HepG2 (cell line): ENCODE data around the gene AKAP9. TPM values are rescaled to one million over a fixed set of nuclear protein-coding genes. Genes with fewer than 3 reads are reported as not detected.

Source experiments
- ATF1 ChIP-seq: IDR thresholded peaks from 2 replicates; pipeline ENCODE4 v1.6.1; 2016; ENCODE audit warnings: mild to moderate bottlenecking, control low read depth
- BHLHE40 ChIP-seq: IDR thresholded peaks from 2 replicates; pipeline ENCODE4 v1.6.1; 2011; ENCODE audit warnings: low read length, improper control_type of control experiment
- EZH2 ChIP-seq: conservative IDR thresholded peaks from 2 replicates; pipeline ENCODE4 v1.6.1; 2012; ENCODE audit warnings: mild to moderate bottlenecking, low read depth, low read length, moderate library complexity
- HMG20B ChIP-seq: conservative IDR thresholded peaks from 2 replicates; pipeline ENCODE4 v1.6.1; 2016; ENCODE audit warnings: missing genetic modification reagents, missing compliant biosample characterization
- HOXA7 ChIP-seq: sonication (generic); formaldehyde crosslinking; IDR thresholded peaks from 2 replicates; pipeline ENCODE4 v1.8.1; 2022; ENCODE audit warnings: mild to moderate bottlenecking, missing genetic modification reagents, moderate library complexity
- KAT2B ChIP-seq: fragments of 150-350 bp; IDR thresholded peaks from 2 replicates; pipeline ENCODE4 v1.6.1; 2014; ENCODE audit warnings: low read depth, low read length, borderline replicate concordance
- NFE2 ChIP-seq: sonication (generic); formaldehyde crosslinking; IDR thresholded peaks from 2 replicates; pipeline ENCODE4 v1.4.0; 2020; ENCODE audit warnings: missing genetic modification reagents
- PAWR ChIP-seq: sonication (generic); formaldehyde crosslinking; IDR thresholded peaks from 2 replicates; pipeline ENCODE4 v1.4.0; 2020; ENCODE audit warnings: missing genetic modification reagents, mild to moderate bottlenecking, borderline replicate concordance
- SATB2 ChIP-seq: sonication (generic); formaldehyde crosslinking; IDR thresholded peaks from 2 replicates; pipeline ENCODE4 v1.5.0; 2020; ENCODE audit warnings: missing genetic modification reagents
- SIN3B ChIP-seq: fragments of 150-350 bp; IDR thresholded peaks from 2 replicates; pipeline ENCODE4 v1.6.1; 2014; ENCODE audit warnings: low read length
- SMC3 ChIP-seq: IDR thresholded peaks from 2 replicates; pipeline ENCODE4 v1.6.1; 2011; ENCODE audit warnings: low read length, improper control_type of control experiment
- TRIM24 ChIP-seq: sonication (generic); formaldehyde crosslinking; IDR thresholded peaks from 2 replicates; pipeline ENCODE4 v1.8.0; 2022; ENCODE audit warnings: mild to moderate bottlenecking, missing genetic modification reagents
- ZNF343 ChIP-seq: sonication (generic); formaldehyde crosslinking; IDR thresholded peaks from 2 replicates; pipeline ENCODE4 v1.4.0; 2020; ENCODE audit warnings: mild to moderate bottlenecking, missing genetic modification reagents
- ZNF383 ChIP-seq: sonication (generic); formaldehyde crosslinking; IDR thresholded peaks from 2 replicates; pipeline ENCODE4 v1.4.0; 2020; ENCODE audit warnings: missing genetic modification reagents, mild to moderate bottlenecking, borderline replicate concordance
- ZNF547 ChIP-seq: sonication (generic); formaldehyde crosslinking; IDR thresholded peaks from 2 replicates; pipeline ENCODE4 v1.5.1; 2020; ENCODE audit warnings: mild to moderate bottlenecking, missing genetic modification reagents
- ZSCAN9 ChIP-seq: IDR thresholded peaks from 2 replicates; pipeline ENCODE4 v1.6.1; 2016; ENCODE audit warnings: borderline replicate concordance
- polyA plus RNA-seq, 8 experiments: library from polyadenylated mRNA; depleted of rRNA in 3 of 8; stranded (reverse) in 7 of 8; unstranded in 1 of 8; fragments of >200 nt; fragmentation: Illumina TruSeq in 4 of 8; extraction: Trizol in 4 of 8; gene quantifications; 2 replicates each; pipeline versions ENCODE4 v1.2.1 to v1.2.3, GENCODE V29; 2011 to 2016; ENCODE audit warnings: low read depth in 4 of 8, missing spikeins in 1 of 8, mixed read lengths in 1 of 8; ENCODE audit not compliant: insufficient read depth in 1 of 8
- total RNA-seq, 5 experiments: library from RNA; depleted of rRNA; stranded (reverse); fragments of >200 nt; fragmentation: Illumina TruSeq; extraction: Trizol; gene quantifications; 2 replicates each; pipeline ENCODE4 v1.2.3, GENCODE V29; 2016; ENCODE audit warnings: low read depth in 1 of 5
- TF ChIP-seq, protein P1 (sequence below): sonication (generic); formaldehyde crosslinking; IDR thresholded peaks from 2 replicates; pipeline ENCODE4 v1.8.0; 2022; ENCODE audit warnings: low read depth, missing genetic modification reagents
- TF ChIP-seq, protein P2 (sequence below), 2 experiments: fragments of 450-650 bp in 1 of 2; sonication (generic) in 1 of 2; formaldehyde crosslinking in 1 of 2; IDR thresholded peaks; 2 replicates each; pipeline versions ENCODE4 v1.6.1 to v1.8.0; 2016 to 2022; ENCODE audit warnings: antibody characterized with exemption in 1 of 2, mild to moderate bottlenecking in 1 of 2, missing genetic modification reagents in 1 of 2
- TF ChIP-seq, protein P3 (sequence below): sonication (generic); formaldehyde crosslinking; conservative IDR thresholded peaks from 2 replicates; pipeline ENCODE4 v1.4.0; 2020; ENCODE audit warnings: missing genetic modification reagents

Gene AKAP9
- total and polyA plus RNA-seq, 2 of the 13 experiments (the other 11 are each of a cell fraction or from before 2014, with no cell fraction given) = 27.6 to 33.1 TPM

DNA sequence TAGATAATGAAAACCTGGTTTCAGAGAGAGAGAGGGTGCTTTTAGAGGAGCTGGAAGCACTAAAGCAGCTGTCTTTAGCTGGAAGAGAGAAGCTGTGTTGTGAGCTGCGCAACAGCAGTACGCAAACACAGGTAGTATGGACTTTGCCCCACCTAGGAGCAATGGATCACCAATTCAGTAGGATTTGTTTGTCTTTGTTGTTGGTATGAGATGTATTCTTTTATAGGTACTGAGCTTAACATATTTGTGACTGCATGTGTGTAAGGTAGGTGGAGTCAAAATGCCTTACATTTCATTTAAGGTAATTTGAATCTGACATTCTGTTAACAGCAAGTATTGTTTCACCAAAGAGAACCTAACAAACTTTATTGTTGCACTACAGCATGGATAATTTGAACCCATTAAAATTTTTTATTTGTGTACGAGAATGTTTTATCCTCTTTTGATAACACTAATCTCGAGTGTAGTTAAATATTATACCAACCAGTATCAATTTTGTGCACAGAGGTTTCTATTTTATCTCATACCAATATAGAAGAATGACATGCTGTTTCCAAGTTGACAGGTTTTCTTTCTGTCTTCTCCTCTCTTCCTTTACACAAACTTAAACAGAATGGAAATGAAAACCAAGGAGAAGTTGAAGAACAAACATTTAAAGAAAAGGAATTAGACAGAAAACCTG, 101.5 kb downstream of the AKAP9 start (continued):
- TF ChIP-seq EZH2 (no peak), PAWR (0 out of 2 replicates have a peak, but pooled peaks have one; percentile 53), TRIM24 (CRISPR knock-in tag) (no peak), HOXA7 (CRISPR knock-in tag) (no peak), HMG20B (CRISPR knock-in tag) (0 out of 2 replicates have a peak, but pooled peaks have one; percentile 43), ATF1 (CRISPR knock-in tag) (no peak), SMC3 (peak; percentile 11; the same call in 1 of the 2 replicates), ZSCAN9 (CRISPR knock-in tag) (no peak; the same call in 1 of the 2 replicates), SIN3B (no peak), BHLHE40 (no peak), ZNF383 (no peak), KAT2B (no peak), ZNF343 (CRISPR knock-in tag) (no peak), SATB2 (CRISPR knock-in tag) (no peak), NFE2 (CRISPR knock-in tag) (no peak), ZNF547 (CRISPR knock-in tag) (no peak)
- TF ChIP-seq, protein P1, sequence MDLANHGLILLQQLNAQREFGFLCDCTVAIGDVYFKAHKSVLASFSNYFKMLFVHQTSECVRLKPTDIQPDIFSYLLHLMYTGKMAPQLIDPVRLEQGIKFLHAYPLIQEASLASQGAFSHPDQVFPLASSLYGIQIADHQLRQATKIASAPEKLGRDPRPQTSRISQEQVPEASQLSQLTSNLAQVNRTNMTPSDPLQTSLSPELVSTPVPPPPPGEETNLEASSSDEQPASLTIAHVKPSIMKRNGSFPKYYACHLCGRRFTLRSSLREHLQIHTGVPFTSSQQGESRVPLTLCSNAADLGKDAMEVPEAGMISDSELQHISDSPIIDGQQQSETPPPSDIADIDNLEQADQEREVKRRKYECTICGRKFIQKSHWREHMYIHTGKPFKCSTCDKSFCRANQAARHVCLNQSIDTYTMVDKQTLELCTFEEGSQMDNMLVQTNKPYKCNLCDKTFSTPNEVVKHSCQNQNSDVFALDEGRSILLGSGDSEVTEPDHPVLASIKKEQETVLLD (CRISPR knock-in tag) = no peak
- TF ChIP-seq, protein P2, sequence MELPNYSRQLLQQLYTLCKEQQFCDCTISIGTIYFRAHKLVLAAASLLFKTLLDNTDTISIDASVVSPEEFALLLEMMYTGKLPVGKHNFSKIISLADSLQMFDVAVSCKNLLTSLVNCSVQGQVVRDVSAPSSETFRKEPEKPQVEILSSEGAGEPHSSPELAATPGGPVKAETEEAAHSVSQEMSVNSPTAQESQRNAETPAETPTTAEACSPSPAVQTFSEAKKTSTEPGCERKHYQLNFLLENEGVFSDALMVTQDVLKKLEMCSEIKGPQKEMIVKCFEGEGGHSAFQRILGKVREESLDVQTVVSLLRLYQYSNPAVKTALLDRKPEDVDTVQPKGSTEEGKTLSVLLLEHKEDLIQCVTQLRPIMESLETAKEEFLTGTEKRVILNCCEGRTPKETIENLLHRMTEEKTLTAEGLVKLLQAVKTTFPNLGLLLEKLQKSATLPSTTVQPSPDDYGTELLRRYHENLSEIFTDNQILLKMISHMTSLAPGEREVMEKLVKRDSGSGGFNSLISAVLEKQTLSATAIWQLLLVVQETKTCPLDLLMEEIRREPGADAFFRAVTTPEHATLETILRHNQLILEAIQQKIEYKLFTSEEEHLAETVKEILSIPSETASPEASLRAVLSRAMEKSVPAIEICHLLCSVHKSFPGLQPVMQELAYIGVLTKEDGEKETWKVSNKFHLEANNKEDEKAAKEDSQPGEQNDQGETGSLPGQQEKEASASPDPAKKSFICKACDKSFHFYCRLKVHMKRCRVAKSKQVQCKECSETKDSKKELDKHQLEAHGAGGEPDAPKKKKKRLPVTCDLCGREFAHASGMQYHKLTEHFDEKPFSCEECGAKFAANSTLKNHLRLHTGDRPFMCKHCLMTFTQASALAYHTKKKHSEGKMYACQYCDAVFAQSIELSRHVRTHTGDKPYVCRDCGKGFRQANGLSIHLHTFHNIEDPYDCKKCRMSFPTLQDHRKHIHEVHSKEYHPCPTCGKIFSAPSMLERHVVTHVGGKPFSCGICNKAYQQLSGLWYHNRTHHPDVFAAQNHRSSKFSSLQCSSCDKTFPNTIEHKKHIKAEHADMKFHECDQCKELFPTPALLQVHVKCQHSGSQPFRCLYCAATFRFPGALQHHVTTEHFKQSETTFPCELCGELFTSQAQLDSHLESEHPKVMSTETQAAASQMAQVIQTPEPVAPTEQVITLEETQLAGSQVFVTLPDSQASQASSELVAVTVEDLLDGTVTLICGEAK (IDR thresholded peaks at IDR 0.05) = no peak
- TF ChIP-seq, protein P2 (CRISPR knock-in tag; IDR thresholded peaks at IDR 0.05) = no peak
- TF ChIP-seq, protein P3, sequence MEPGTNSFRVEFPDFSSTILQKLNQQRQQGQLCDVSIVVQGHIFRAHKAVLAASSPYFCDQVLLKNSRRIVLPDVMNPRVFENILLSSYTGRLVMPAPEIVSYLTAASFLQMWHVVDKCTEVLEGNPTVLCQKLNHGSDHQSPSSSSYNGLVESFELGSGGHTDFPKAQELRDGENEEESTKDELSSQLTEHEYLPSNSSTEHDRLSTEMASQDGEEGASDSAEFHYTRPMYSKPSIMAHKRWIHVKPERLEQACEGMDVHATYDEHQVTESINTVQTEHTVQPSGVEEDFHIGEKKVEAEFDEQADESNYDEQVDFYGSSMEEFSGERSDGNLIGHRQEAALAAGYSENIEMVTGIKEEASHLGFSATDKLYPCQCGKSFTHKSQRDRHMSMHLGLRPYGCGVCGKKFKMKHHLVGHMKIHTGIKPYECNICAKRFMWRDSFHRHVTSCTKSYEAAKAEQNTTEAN (CRISPR knock-in tag) = no peak
